ENCODE data around the gene CLIC5.

CLIC5 gene

GRCh38 chr6:45924763-45925342 lies 90.8 kb downstream of the CLIC5 start:
- TF ChIP-seq Cebpa-rat (IDR thresholded peaks at IDR 0.05) = no peak
- Histone ChIP-seq H3K27me3 (no peaks in the 10 kb centered on the region), H4K20me1 (no peaks in the 10 kb centered on the region), H3K9me3 (no peaks in the 10 kb centered on the region), H3K27ac (no peak overlapping the region), H3K4me1 (no peaks in the 10 kb centered on the region), H3K36me3 (no peaks in the 10 kb centered on the region), H3K4me3 (no peak overlapping the region), H3K4me2 (no peak overlapping the region), H3K9ac (no peak overlapping the region)

GRCh38 chr6:45923831-45924391 lies 91.7 kb downstream of the CLIC5 start:
- no peak overlapping the region for H3K4me3 ChIP-seq
- H3K9me3 ChIP-seq = no peaks in the 10 kb centered on the region
- no peaks in the 10 kb centered on the region for H3K4me1 ChIP-seq
- no peak for TF ChIP-seq Cebpa-rat (IDR thresholded peaks at IDR 0.05)
- H3K4me2 ChIP-seq = no peak overlapping the region
- no peak overlapping the region for H3K9ac ChIP-seq
- no peak overlapping the region for H3K27ac ChIP-seq
- no peaks in the 10 kb centered on the region for H4K20me1 ChIP-seq
- no peaks in the 10 kb centered on the region for H3K36me3 ChIP-seq
- no peaks in the 10 kb centered on the region for H3K27me3 ChIP-seq

- H3K4me1 ChIP-seq = no peaks in the 10 kb centered on the region
Measured at GRCh38 chr6:45922728-45923351, 92.8 kb downstream of the CLIC5 start.

GRCh38 chr6:45921691-45922281 lies 93.9 kb downstream of the CLIC5 start:
- TF ChIP-seq Cebpa-rat (IDR thresholded peaks at IDR 0.05) = no peak
- Histone ChIP-seq H3K27me3 (no peaks in the 10 kb centered on the region), H4K20me1 (no peaks in the 10 kb centered on the region), H3K36me3 (no peaks in the 10 kb centered on the region), H3K4me3 (no peak overlapping the region), H3K4me1 (no peaks in the 10 kb centered on the region), H3K27ac (no peak overlapping the region), H3K4me2 (no peak overlapping the region), H3K9me3 (no peaks in the 10 kb centered on the region), H3K9ac (no peak overlapping the region)

More at GRCh38 chr6:45922728-45923351, 92.8 kb downstream of the CLIC5 start:
- H3K36me3 ChIP-seq = no peaks in the 10 kb centered on the region
- H3K9ac ChIP-seq = no peak overlapping the region
- no peaks in the 10 kb centered on the region for H4K20me1 ChIP-seq
- TF ChIP-seq Cebpa-rat (IDR thresholded peaks at IDR 0.05) = no peak
- no peak overlapping the region for H3K4me3 ChIP-seq
- no peaks in the 10 kb centered on the region for H3K27me3 ChIP-seq
- H3K27ac ChIP-seq = no peak overlapping the region
- no peaks in the 10 kb centered on the region for H3K9me3 ChIP-seq
- H3K4me2 ChIP-seq = no peak overlapping the region

- Histone ChIP-seq H3K27ac (no peak overlapping the region), H3K4me1 (no peaks in the 10 kb centered on the region), H3K9ac (no peak overlapping the region), H4K20me1 (no peaks in the 10 kb centered on the region), H3K4me2 (no peak overlapping the region), H3K4me3 (no peak overlapping the region), H3K27me3 (no peaks in the 10 kb centered on the region), H3K9me3 (no peaks in the 10 kb centered on the region), H3K36me3 (no peaks in the 10 kb centered on the region)
- TF ChIP-seq Cebpa-rat (IDR thresholded peaks at IDR 0.05) = no peak
Measured at GRCh38 chr6:45920819-45921511, 94.7 kb downstream of the CLIC5 start.

- no peak for TF ChIP-seq Cebpa-rat (IDR thresholded peaks at IDR 0.05)
- no peak overlapping the region for H3K27ac ChIP-seq
- no peaks in the 10 kb centered on the region for H3K9me3 ChIP-seq
- H3K27me3 ChIP-seq = no peaks in the 10 kb centered on the region
- no peak overlapping the region for H3K4me2 ChIP-seq
- no peak overlapping the region for H3K9ac ChIP-seq
- no peaks in the 10 kb centered on the region for H4K20me1 ChIP-seq
- no peak overlapping the region for H3K4me3 ChIP-seq
- H3K36me3 ChIP-seq = no peaks in the 10 kb centered on the region
- H3K4me1 ChIP-seq = no peaks in the 10 kb centered on the region
Measured at GRCh38 chr6:45917439-45917838, 98.2 kb downstream of the CLIC5 start.

GRCh38 chr6:45916692-45917091 lies 99.0 kb downstream of the CLIC5 start:
- H3K9me3 ChIP-seq = no peaks in the 10 kb centered on the region
- H4K20me1 ChIP-seq = no peaks in the 10 kb centered on the region
- no peaks in the 10 kb centered on the region for H3K36me3 ChIP-seq
- H3K4me1 ChIP-seq = no peaks in the 10 kb centered on the region
- H3K9ac ChIP-seq = no peak overlapping the region
- no peaks in the 10 kb centered on the region for H3K27me3 ChIP-seq
- H3K4me3 ChIP-seq = no peak overlapping the region
- H3K27ac ChIP-seq = no peak overlapping the region
- no peak for TF ChIP-seq Cebpa-rat (IDR thresholded peaks at IDR 0.05)
- no peak overlapping the region for H3K4me2 ChIP-seq

GRCh38 chr6:45915780-45916468 lies 99.7 kb downstream of the CLIC5 start:
- Histone ChIP-seq H3K4me3 (no peak overlapping the region), H3K9me3 (no peaks in the 10 kb centered on the region), H3K4me2 (no peak overlapping the region), H4K20me1 (no peaks in the 10 kb centered on the region), H3K9ac (no peak overlapping the region), H3K36me3 (no peaks in the 10 kb centered on the region), H3K27me3 (no peaks in the 10 kb centered on the region), H3K4me1 (no peaks in the 10 kb centered on the region), H3K27ac (no peak overlapping the region)
- no peak for TF ChIP-seq Cebpa-rat (IDR thresholded peaks at IDR 0.05)

GRCh38 chr6:45911691-45912090 lies 104.0 kb downstream of the CLIC5 start:
- no peaks in the 10 kb centered on the region for H4K20me1 ChIP-seq
- no peak overlapping the region for H3K9ac ChIP-seq
- TF ChIP-seq Cebpa-rat (IDR thresholded peaks at IDR 0.05) = no peak
- no peaks in the 10 kb centered on the region for H3K4me1 ChIP-seq
- no peaks in the 10 kb centered on the region for H3K36me3 ChIP-seq
- H3K27ac ChIP-seq = no peak overlapping the region
- H3K27me3 ChIP-seq = no peaks in the 10 kb centered on the region
- H3K4me3 ChIP-seq = no peak overlapping the region
- H3K9me3 ChIP-seq = no peaks in the 10 kb centered on the region
- no peak overlapping the region for H3K4me2 ChIP-seq
